H1 (cell line): ENCODE measurements around the gene KCTD16. TPM values are rescaled to one million over a fixed set of nuclear protein-coding genes. Genes with fewer than 3 reads are reported as not detected.

ENCODE experiments used
- CTCF ChIA-PET: fragments of 300-600 bp; sonication (Branson Sonifier 250); formaldehyde crosslinking; loops from one replicate; lab custom pipeline; 2021; ENCODE audit not compliant: partially characterized antibody; lab: Charles Lee
- POLR2A ChIA-PET: fragments of 300-600 bp; sonication (Branson Sonifier 250); formaldehyde crosslinking; loops from one replicate; lab custom pipeline; 2021; ENCODE audit warnings: inconsistent platforms; ENCODE audit not compliant: partially characterized antibody; lab: Charles Lee
- DNase-seq, 2 experiments: peaks; one replicate each; pipeline versions ENCODE4 v3.0.0 to v3.0.0-alpha.2; 2010 to 2022; ENCODE audit warnings: low spot score in 2 of 2, low read depth in 1 of 2, mixed read lengths in 1 of 2
- FAIRE-seq: peaks from 2 replicates; lab custom pipeline; 2011; peaks lifted over from hg19 to GRCh38; lab: Jason Lieb, UNC
- H2AFZ ChIP-seq: 2 replicates; pipeline ENCODE4 v1.8.1; 2012; ENCODE audit warnings: low read length, inconsistent platforms
- H2AK5ac ChIP-seq: 2 replicates; pipeline ENCODE4 v1.6.1; 2013; ENCODE audit warnings: low read depth, low read length
- H2BK120ac ChIP-seq: replicated peaks from 2 replicates; pipeline ENCODE3; 2013; ENCODE audit warnings: low read depth, low read length, inconsistent platforms
- H2BK12ac ChIP-seq: 2 replicates; pipeline ENCODE4 v1.6.1; 2013; ENCODE audit warnings: low read depth, low read length
- H2BK15ac ChIP-seq: 2 replicates; pipeline ENCODE4 v1.6.1; 2013; ENCODE audit warnings: low read length
- H2BK20ac ChIP-seq: 2 replicates; pipeline ENCODE4 v1.6.1; 2013; ENCODE audit warnings: low read length
- H2BK5ac ChIP-seq: 2 replicates; pipeline ENCODE4 v1.6.1; 2013; ENCODE audit warnings: low read depth, low read length
- H3K14ac ChIP-seq: 2 replicates; pipeline ENCODE4 v1.6.1; 2013; ENCODE audit warnings: inconsistent platforms; ENCODE audit not compliant: insufficient read length
- H3K18ac ChIP-seq: 2 replicates; pipeline ENCODE4 v1.6.1; 2013; ENCODE audit warnings: low read length; ENCODE audit errors: extremely low read depth
- H3K23ac ChIP-seq: 2 replicates; pipeline ENCODE4 v1.6.1; 2013; ENCODE audit warnings: inconsistent platforms; ENCODE audit not compliant: insufficient read length
- H3K23me2 ChIP-seq: 2 replicates; pipeline ENCODE4 v1.6.1; 2013; ENCODE audit warnings: low read depth, low read length
- H3K27ac ChIP-seq: 2 replicates; pipeline ENCODE4 v1.6.1; 2011; ENCODE audit warnings: low read depth, low read length, inconsistent platforms
- H3K27me3 ChIP-seq, 4 experiments: replicated peaks in 1 of 4; 1 replicate in 1 of 4; 2 replicates in 3 of 4; pipeline versions ENCODE4 v1.6.1 to v1.8.1; 2011 to 2013; ENCODE audit warnings: low read length in 3 of 4, mild to moderate bottlenecking in 3 of 4, inconsistent platforms in 2 of 4, mixed read lengths in 2 of 4, moderate library complexity in 1 of 4; ENCODE audit not compliant: control insufficient read depth in 3 of 4, insufficient read depth in 3 of 4; ENCODE audit errors: extremely low read depth in 1 of 4
- H3K36me3 ChIP-seq, 4 experiments: 2 replicates each; pipeline versions ENCODE4 v1.6.1 to v1.8.1; 2011 to 2013; ENCODE audit warnings: mild to moderate bottlenecking in 4 of 4, low read length in 3 of 4, moderate library complexity in 2 of 4, control low read depth in 1 of 4, inconsistent platforms in 1 of 4; ENCODE audit not compliant: insufficient read depth in 4 of 4, control insufficient read depth in 2 of 4
- H3K4ac ChIP-seq: replicated peaks from 2 replicates; pipeline ENCODE3; 2013; ENCODE audit warnings: low read length, low read depth, mixed read lengths, inconsistent platforms; ENCODE audit not compliant: insufficient read length
- H3K4me1 ChIP-seq, 4 experiments: replicated peaks in 1 of 4; 1 replicate in 1 of 4; 2 replicates in 3 of 4; pipeline versions ENCODE4 v1.6.1 to v1.8.1; 2011 to 2013; ENCODE audit warnings: low read length in 3 of 4, inconsistent platforms in 2 of 4, mixed read lengths in 1 of 4; ENCODE audit not compliant: insufficient read depth in 4 of 4, control insufficient read depth in 3 of 4
- H3K4me2 ChIP-seq, 2 experiments: 2 replicates each; pipeline versions ENCODE4 v1.6.1 to v1.8.1; 2011 to 2013; ENCODE audit warnings: low read depth in 2 of 2, low read length in 2 of 2, control low read depth in 1 of 2, inconsistent platforms in 1 of 2, mild to moderate bottlenecking in 1 of 2; ENCODE audit not compliant: insufficient read depth in 1 of 2
- H3K4me3 ChIP-seq, 4 experiments: fragments of 200-600, 300-600 bp in 1 of 4; sonication (generic), shearing (Covaris generic), sonication (Bioruptor Twin) in 1 of 4; 2 replicates each; pipeline versions ENCODE4 v1.5.1 to v1.8.1; 2011 to 2016; ENCODE audit warnings: low read length in 4 of 4, low read depth in 3 of 4, control low read depth in 2 of 4, inconsistent platforms in 2 of 4, mild to moderate bottlenecking in 2 of 4, mixed read lengths in 1 of 4, moderate library complexity in 1 of 4; ENCODE audit not compliant: insufficient read depth in 2 of 4; ENCODE audit errors: extremely low read depth in 1 of 4
- H3K56ac ChIP-seq: replicated peaks from 2 replicates; pipeline ENCODE3; 2013; ENCODE audit warnings: low read depth, mild to moderate bottlenecking, mixed read lengths, low read length, inconsistent platforms; ENCODE audit not compliant: insufficient read length
- H3K79me1 ChIP-seq: 2 replicates; pipeline ENCODE4 v1.6.1; 2013; ENCODE audit warnings: low read depth, low read length, control low read depth
- H3K79me2 ChIP-seq, 2 experiments: 2 replicates each; pipeline versions ENCODE4 v1.6.1 to v1.8.1; 2012 to 2013; ENCODE audit warnings: low read length in 2 of 2, mild to moderate bottlenecking in 2 of 2, inconsistent platforms in 1 of 2; ENCODE audit not compliant: insufficient read depth in 2 of 2, control insufficient read depth in 1 of 2
- H3K9ac ChIP-seq, 4 experiments: replicated peaks in 1 of 4; 1 replicate in 1 of 4; 2 replicates in 3 of 4; pipeline versions ENCODE4 v1.6.1 to v1.8.1; 2011 to 2013; ENCODE audit warnings: low read depth in 3 of 4, low read length in 3 of 4, control low read depth in 2 of 4, mild to moderate bottlenecking in 2 of 4, moderate library complexity in 2 of 4, inconsistent platforms in 1 of 4; ENCODE audit errors: extremely low read depth in 1 of 4
- H3K9me3 ChIP-seq, 2 experiments: 2 replicates each; pipeline versions ENCODE4 v1.6.1 to v1.8.1; 2012 to 2013; ENCODE audit warnings: mild to moderate bottlenecking in 2 of 2, moderate library complexity in 2 of 2, control low read depth in 1 of 2, inconsistent platforms in 1 of 2, low read depth in 1 of 2, low read length in 1 of 2, mixed read lengths in 1 of 2; ENCODE audit not compliant: insufficient read depth in 2 of 2
- H4K20me1 ChIP-seq, 2 experiments: replicated peaks in 1 of 2; 2 replicates each; pipeline versions ENCODE3 to v1.8.1; 2011 to 2013; ENCODE audit warnings: inconsistent platforms in 2 of 2, low read length in 2 of 2, mild to moderate bottlenecking in 1 of 2; ENCODE audit not compliant: insufficient read depth in 2 of 2, control insufficient read depth in 1 of 2
- H4K5ac ChIP-seq: 2 replicates; pipeline ENCODE4 v1.6.1; 2013; ENCODE audit warnings: low read length, low read depth, mixed read lengths, inconsistent platforms; ENCODE audit not compliant: insufficient read length
- H4K8ac ChIP-seq: 2 replicates; pipeline ENCODE4 v1.8.0; 2013; ENCODE audit warnings: mild to moderate bottlenecking, moderate library complexity, low read length, inconsistent platforms; ENCODE audit not compliant: insufficient read depth; ENCODE audit errors: extremely low read depth
- H4K91ac ChIP-seq: replicated peaks from 2 replicates; pipeline ENCODE3; 2013; ENCODE audit warnings: low read length, mixed read lengths, inconsistent platforms; ENCODE audit not compliant: insufficient read length
- BACH1 ChIP-seq: IDR thresholded peaks from 2 replicates; pipeline ENCODE4 v1.6.1; 2012; ENCODE audit warnings: low read length, improper control_type of control experiment
- CTCF ChIP-seq, 3 experiments: IDR thresholded peaks; 1 replicate in 2 of 3; 2 replicates in 1 of 3; pipeline versions ENCODE4 v1.5.1 to v1.6.1; 2011; ENCODE audit warnings: low read length in 3 of 3, mild to moderate bottlenecking in 3 of 3, inconsistent platforms in 2 of 3, low read depth in 1 of 3, moderate library complexity in 1 of 3; ENCODE audit not compliant: insufficient read depth in 1 of 3; ENCODE audit errors: control extremely low read depth in 1 of 3
- EGR1 ChIP-seq: IDR thresholded peaks from 2 replicates; pipeline ENCODE4 v1.6.1; 2011; ENCODE audit warnings: low read depth, low read length, borderline replicate concordance
- EP300 ChIP-seq, 2 experiments: IDR thresholded peaks; 1 replicate in 1 of 2; 2 replicates in 1 of 2; pipeline ENCODE4 v1.6.1; 2011 to 2012; ENCODE audit warnings: low read depth in 2 of 2, low read length in 2 of 2, mild to moderate bottlenecking in 2 of 2, borderline replicate concordance in 1 of 2, inconsistent platforms in 1 of 2, moderate library complexity in 1 of 2
- RAD21 ChIP-seq, 2 experiments: IDR thresholded peaks in 1 of 2; conservative IDR thresholded peaks in 1 of 2; 2 replicates each; pipeline ENCODE4 v1.6.1; 2011; ENCODE audit warnings: low read depth in 2 of 2, low read length in 2 of 2, improper control_type of control experiment in 1 of 2, inconsistent platforms in 1 of 2, mild to moderate bottlenecking in 1 of 2, moderate library complexity in 1 of 2
- SIX5 ChIP-seq: IDR thresholded peaks from 2 replicates; pipeline ENCODE4 v1.6.1; 2011; ENCODE audit warnings: mild to moderate bottlenecking, low read depth, low read length
- TAF1 ChIP-seq: IDR thresholded peaks from 2 replicates; pipeline ENCODE4 v1.6.1; 2011; ENCODE audit warnings: mild to moderate bottlenecking, low read depth, low read length
- TEAD4 ChIP-seq: IDR thresholded peaks from 2 replicates; pipeline ENCODE4 v1.6.1; 2012; ENCODE audit warnings: low read depth, low read length, inconsistent platforms, mixed read lengths
- WGBS, 2 experiments: shearing (Covaris generic) in 1 of 2; methylation state at CpG; one replicate each; pipeline versions ENCODE4 v1.1.6 to v1.1.7; 2013 to 2015; ENCODE audit warnings: low lambda C conversion rate in 2 of 2, mixed read lengths in 2 of 2, inconsistent platforms in 1 of 2, low coverage in 1 of 2, missing lambda C conversion rate in 1 of 2; ENCODE audit not compliant: insufficient replicate concordance in 2 of 2, insufficient coverage in 1 of 2, insufficient read length in 1 of 2; ENCODE audit errors: extremely low coverage in 1 of 2, missing lambda C conversion rate in 1 of 2; 5-methylcytosine and 5-hydroxymethylcytosine counted together
- polyA plus RNA-seq, 7 experiments: library from polyadenylated mRNA; depleted of rRNA in 3 of 7; stranded (reverse) in 5 of 7; unstranded in 2 of 7; fragments of >200 nt in 5 of 7; fragments of 200-250 nt in 2 of 7; gene quantifications; 1 replicate in 5 of 7; 2 replicates in 1 of 7; 4 replicates in 1 of 7; pipeline versions ENCODE4 v1.2.1 to v1.2.3, GENCODE V29; 2011 to 2013; ENCODE audit warnings: missing spikeins in 2 of 7, mixed read lengths in 2 of 7
- total RNA-seq: library from RNA; stranded (reverse); fragmentation: NEBNext Ultra II Directional; extraction: Animal tissue kit (Norgen Biotek cat#: 25700); gene quantifications from 2 replicates; pipeline ENCODE4 v1.2.1, GENCODE V29; 2021

KCTD16 gene
- total and polyA plus RNA-seq, 2 of the 8 experiments (the other 6 are each of a cell fraction or from before 2014, with no cell fraction given), result 0.03 to 0.24 TPM

- peak; percentile 86 for FAIRE-seq
- 51% methylated on average over 10 of the region's 10 CpGs; no CpG with 5 or more reads in 1 of the 2 experiments for WGBS, 2 experiments
- TF ChIP-seq EGR1 (no peak), TAF1 (no peak), BACH1 (no peak), RAD21 (IDR thresholded peaks at IDR 0.05 in 1 of 2, conservative IDR thresholded peaks at IDR 0.05 in 1 of 2; ENCODE audit: low read depth in 2 of 2, low read length in 2 of 2) (peak; percentile 92 to 93), TEAD4 (no peak), SIX5 (no peak), CTCF (IDR thresholded peaks at IDR 0.05; ENCODE audit: control extremely low read depth in 1 of 3, insufficient read depth in 1 of 3, low read depth in 1 of 3, low read length in 3 of 3) (peak in 2 of 3 experiments; percentile 67 to 79; a peak in 3 of 4 replicates), EP300 (IDR thresholded peaks at IDR 0.05; ENCODE audit: borderline replicate concordance in 1 of 2, low read depth in 2 of 2, low read length in 2 of 2) (no peak)
Measured at GRCh38 chr5:144203750-144204596, 33.3 kb downstream of the KCTD16 start.

More at GRCh38 chr5:144203750-144204596, 33.3 kb downstream of the KCTD16 start:
- H3K18ac ChIP-seq, result no peak overlapping the region
- CTCF ChIA-PET, result interaction anchor here (0.6 to 7.0 kb wide), 43 partner anchors 10 to 1775 kb away, joined by 3 to 71 read pairs (median 4); partner anchors contain the start of genes KCTD16 and YIPF5
- no peak overlapping the region for H2BK15ac ChIP-seq
- no peak overlapping the region for H4K91ac ChIP-seq
- H2AFZ ChIP-seq, result no peak overlapping the region
- no peak overlapping the region for H3K9ac ChIP-seq
- no peaks in the 10 kb centered on the region for H3K79me1 ChIP-seq
- H4K8ac ChIP-seq, result no peak overlapping the region
- POLR2A ChIA-PET, result interaction anchor here (0.7 to 1.4 kb wide), 3 partner anchors 108 to 1631 kb away, joined by 3 read pairs; partner anchors contain the start of gene PRELID2
- H2AK5ac ChIP-seq, result no peak overlapping the region
- H3K79me2 ChIP-seq, result no peaks in the 10 kb centered on the region
- H3K23ac ChIP-seq, result no peak overlapping the region
- no peak overlapping the region for H2BK120ac ChIP-seq
- H4K5ac ChIP-seq, result no peak overlapping the region
- H2BK5ac ChIP-seq, result no peak overlapping the region
- no peak overlapping the region for H2BK12ac ChIP-seq
- peaks cover 0 to 10% (median 4%) of the 10 kb centered on the region in 4 experiments; a peak in 3 of 7 replicates for H3K27me3 ChIP-seq
- no peaks in the 10 kb centered on the region for H3K36me3 ChIP-seq
- H3K23me2 ChIP-seq, result 0 out of 2 replicates have a peak, but pooled peaks cover 4% of the 10 kb centered on the region
- no peak overlapping the region for H3K27ac ChIP-seq
- H3K4me1 ChIP-seq, result peaks cover 0 to 3% (median 0%) of the 10 kb centered on the region in 4 experiments; a peak in 2 of 7 replicates
- H4K20me1 ChIP-seq, result no peaks in the 10 kb centered on the region
- H3K9me3 ChIP-seq, result no peaks in the 10 kb centered on the region
- H3K14ac ChIP-seq, result no peak overlapping the region
- peak overlapping the region in 1 of 2 experiments; percentile 88; a peak in 1 of 4 replicates for H3K4me2 ChIP-seq
- no peak overlapping the region for H2BK20ac ChIP-seq
- no peak overlapping the region for H3K56ac ChIP-seq
- DNase-seq, result peak in 1 of 2 experiments; percentile 49
- H3K4me3 ChIP-seq, result 0 out of 8 replicates have a peak overlapping the region, but pooled peaks of 1 of the 4 experiments have one; percentile 69
- H3K4ac ChIP-seq, result no peak overlapping the region
